SK-N-MC (cell line): ENCODE measurements around the gene FBXO4.
"Not testable (repeated sequence)": the region's sequence is repeated elsewhere in the genome, so short reads cannot be mapped to it uniquely, and the experiment has no call there.

Experiments used
- DNase-seq: peaks from one replicate; pipeline ENCODE4 v3.0.0-alpha.2; 2011; ENCODE audit warnings: low read depth, low spot score
- H3K27ac ChIP-seq: fragments of 200-600 bp; sonication (generic); 2 replicates; pipeline ENCODE4 v1.5.1; 2016; ENCODE audit warnings: mixed run types
- H3K36me3 ChIP-seq: fragments of 200-600 bp; sonication (generic); 2 replicates; pipeline ENCODE4 v1.6.1; 2017; ENCODE audit warnings: antibody characterized with exemption, low read length, mixed read lengths; ENCODE audit not compliant: insufficient read depth
- H3K4me3 ChIP-seq: fragments of 200-600 bp; sonication (generic); 2 replicates; pipeline ENCODE4 v1.5.1; 2016
- H3K9ac ChIP-seq: fragments of 200-600 bp; sonication (generic); 2 replicates; pipeline ENCODE4 v1.8.0; 2017; ENCODE audit warnings: mixed run types, mixed read lengths; ENCODE audit not compliant: insufficient read length
- H3K9me3 ChIP-seq: fragments of 200-600 bp; sonication (generic); 2 replicates; pipeline ENCODE4 v1.6.1; 2017; ENCODE audit warnings: low read depth, mild to moderate bottlenecking, antibody characterized with exemption, low read length, moderate library complexity, mixed read lengths
- EZH2 ChIP-seq: fragments of 200-600 bp; sonication (generic); IDR thresholded peaks from one replicate; pipeline ENCODE4 v1.6.1; 2017; ENCODE audit warnings: antibody characterized with exemption
- FOXP2 ChIP-seq: optimal IDR thresholded peaks from 2 replicates; pipeline ENCODE3; 2011; ENCODE audit warnings: mild to moderate bottlenecking, moderate library complexity; ENCODE audit not compliant: insufficient read depth; ENCODE audit errors: extremely low read length, control extremely low read depth
- POLR2AphosphoS5 ChIP-seq: IDR thresholded peaks from 2 replicates; pipeline ENCODE4 v1.6.1; 2012; ENCODE audit warnings: mild to moderate bottlenecking, low read depth, low read length, borderline replicate concordance

FBXO4 gene

GRCh38 chr5:41940641-41941040, 15.6 kb downstream of the FBXO4 start:
- Histone ChIP-seq H3K4me3 (no peak overlapping the region), H3K36me3 (no peaks in the 10 kb centered on the region), H3K9me3 (no peaks in the 10 kb centered on the region), H3K9ac (no peak overlapping the region), H3K27ac (no peak overlapping the region)
- TF ChIP-seq EZH2: no peak
- DNase-seq: no peak

GRCh38 chr5:41945332-41945955, 20.4 kb downstream of the FBXO4 start:
- not testable (repeated sequence) for H3K36me3 ChIP-seq, DNase-seq, H3K9ac ChIP-seq, H3K27ac ChIP-seq, H3K9me3 ChIP-seq, H3K4me3 ChIP-seq

GRCh38 chr5:41951224-41951623, 26.1 kb downstream of the FBXO4 start:
- Histone ChIP-seq H3K4me3 (no peak overlapping the region), H3K9me3 (no peaks in the 10 kb centered on the region), H3K36me3 (no peaks in the 10 kb centered on the region), H3K9ac (no peak overlapping the region), H3K27ac (no peak overlapping the region)
- DNase-seq: no peak
- TF ChIP-seq POLR2AphosphoS5 (no peak), EZH2 (no peak), FOXP2 (no peak)

- no peak for DNase-seq
- no peak overlapping the region for H3K9ac ChIP-seq
- H3K27ac ChIP-seq: no peak overlapping the region
- H3K4me3 ChIP-seq: no peak overlapping the region
- TF ChIP-seq POLR2AphosphoS5 (no peak), EZH2 (no peak), FOXP2 (no peak)
- no peaks in the 10 kb centered on the region for H3K36me3 ChIP-seq
- no peaks in the 10 kb centered on the region for H3K9me3 ChIP-seq
These were observed 29.2 kb downstream of the FBXO4 start for GRCh38 chr5:41954286-41954685.

DNA sequence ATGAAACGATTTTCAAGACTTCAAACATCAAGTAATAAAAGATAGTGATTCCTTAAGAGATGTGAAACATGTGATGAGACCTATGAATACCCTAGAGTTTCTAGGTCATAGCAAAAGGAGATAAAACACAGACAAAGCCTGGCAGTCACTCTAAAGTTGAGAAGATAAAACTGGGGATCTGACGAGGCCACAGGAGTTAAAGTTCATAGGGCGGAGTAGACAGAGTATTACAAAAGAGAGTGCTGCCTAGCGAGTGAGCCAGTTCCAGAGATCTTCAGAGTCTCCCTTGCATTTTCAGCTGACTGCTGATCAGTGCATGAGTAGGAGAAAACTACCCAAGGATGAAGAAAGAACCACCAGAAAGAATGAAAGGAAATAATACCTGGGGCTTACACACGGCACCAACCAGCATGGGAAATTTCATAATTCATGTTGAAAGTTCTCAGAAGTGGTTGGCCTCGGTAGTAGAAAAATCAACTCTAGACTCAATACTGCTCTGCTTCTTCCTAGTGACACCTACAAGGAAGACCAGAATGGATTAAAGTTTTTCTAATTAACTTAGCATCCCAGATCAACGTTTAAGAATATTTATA, 30.4 kb downstream of the FBXO4 start:
- no peak for TF ChIP-seq FOXP2
- no peak for TF ChIP-seq EZH2
- no peak for TF ChIP-seq POLR2AphosphoS5
- H3K9me3 ChIP-seq: no peaks in the 10 kb centered on the region
- no peak overlapping the region for H3K9ac ChIP-seq
- H3K36me3 ChIP-seq: no peaks in the 10 kb centered on the region
- H3K27ac ChIP-seq: no peak overlapping the region
- DNase-seq: no peak
- H3K4me3 ChIP-seq: no peak overlapping the region

GRCh38 chr5:41956943-41957342, 31.9 kb downstream of the FBXO4 start:
- DNase-seq: no peak
- no peak overlapping the region for H3K9ac ChIP-seq
- TF ChIP-seq EZH2 (no peak), FOXP2 (no peak), POLR2AphosphoS5 (no peak)
- H3K9me3 ChIP-seq: no peaks in the 10 kb centered on the region
- no peak overlapping the region for H3K27ac ChIP-seq
- no peaks in the 10 kb centered on the region for H3K36me3 ChIP-seq
- H3K4me3 ChIP-seq: no peak overlapping the region

GRCh38 chr5:41960481-41960880, 35.4 kb downstream of the FBXO4 start:
- Histone ChIP-seq H3K9me3 (no peaks in the 10 kb centered on the region), H3K4me3 (no peak overlapping the region), H3K27ac (no peak overlapping the region), H3K9ac (no peak overlapping the region), H3K36me3 (no peaks in the 10 kb centered on the region)
- TF ChIP-seq FOXP2: no peak
- no peak for TF ChIP-seq EZH2
- no peak for TF ChIP-seq POLR2AphosphoS5
- DNase-seq: no peak

DNA sequence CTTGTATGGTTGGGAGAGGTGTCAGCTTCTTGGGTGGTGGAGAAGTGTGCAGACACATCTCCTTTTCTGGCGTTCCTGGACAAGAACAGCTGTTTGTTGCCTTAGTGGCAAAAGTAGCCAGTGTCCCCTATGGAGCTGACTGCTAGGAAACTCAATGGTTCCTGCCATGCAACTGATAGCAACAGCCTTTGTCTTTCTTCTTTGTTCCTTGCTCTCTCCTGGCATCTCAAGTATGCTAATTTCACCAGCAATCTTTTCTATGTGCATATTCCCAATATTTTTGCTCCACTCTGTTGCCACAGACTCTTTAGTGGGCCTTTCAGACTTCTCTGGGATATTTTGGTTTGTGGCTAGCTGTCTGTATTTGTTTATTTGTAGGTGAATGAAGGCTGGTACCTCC, 36.7 kb downstream of the FBXO4 start:
- TF ChIP-seq EZH2 (no peak), POLR2AphosphoS5 (no peak), FOXP2 (no peak)
- no peak for DNase-seq
- no peaks in the 10 kb centered on the region for H3K36me3 ChIP-seq
- no peak overlapping the region for H3K9ac ChIP-seq
- H3K4me3 ChIP-seq: no peak overlapping the region
- H3K27ac ChIP-seq: no peak overlapping the region
- H3K9me3 ChIP-seq: no peaks in the 10 kb centered on the region

- TF ChIP-seq EZH2: no peak
- no peak for TF ChIP-seq POLR2AphosphoS5
- no peak for TF ChIP-seq FOXP2
- Histone ChIP-seq H3K27ac (no peak overlapping the region), H3K9ac (no peak overlapping the region), H3K9me3 (no peaks in the 10 kb centered on the region), H3K4me3 (no peak overlapping the region), H3K36me3 (no peaks in the 10 kb centered on the region)
- no peak for DNase-seq
These were observed 37.4 kb downstream of the FBXO4 start for GRCh38 chr5:41962491-41962890.
